GM11168 (cell line): Measurements from ENCODE around the gene CLIC1.

Experiments
- in situ Hi-C: fragments of 300-500 bp; cut with MboI; formaldehyde crosslinking; loops from one replicate; pipeline ENCODE4 v1.12.0; 2022; ENCODE audit warnings: low sequenced_read_pairs; ENCODE audit not compliant: unreplicated experiment

CLIC1 gene

GRCh38 chr6:31769684-31770371 is 33.5 kb upstream of the CLIC1 start:
- in situ Hi-C loops, result loop anchor here (10.0 kb wide), 1 partner anchor 85 kb away; the partner anchor contains the start of gene LY6G5C

GRCh38 chr6:31768363-31769257 is 32.3 kb upstream of the CLIC1 start:
- in situ Hi-C loops, result loop anchor here (10.0 kb wide), 1 partner anchor 84 kb away; the partner anchor contains the start of gene LY6G5C

- in situ Hi-C loops, result loop anchor here (10.0 kb wide), 1 partner anchor 82 kb away; the partner anchor contains the start of gene LY6G5C
Observed at GRCh38 chr6:31767096-31767645, 30.8 kb upstream of the CLIC1 start.

- in situ Hi-C loops, result loop anchor here (10.0 kb wide), 1 partner anchor 81 kb away; the partner anchor contains the start of gene LY6G5C
Observed at GRCh38 chr6:31765910-31766794, 29.8 kb upstream of the CLIC1 start.

- in situ Hi-C loops, result loop anchor here (10.0 kb wide), 1 partner anchor 81 kb away; the partner anchor contains the start of gene LY6G5C
Observed at GRCh38 chr6:31765559-31765909, 29.2 kb upstream of the CLIC1 start.

GRCh38 chr6:31764198-31764597 is 27.9 kb upstream of the CLIC1 start:
- in situ Hi-C loops, result loop anchor here (10.0 kb wide), 1 partner anchor 79 kb away; the partner anchor contains the start of gene LY6G5C

GRCh38 chr6:31763619-31763940 is 27.2 kb upstream of the CLIC1 start:
- in situ Hi-C loops, result loop anchor here (10.0 kb wide), 1 partner anchor 79 kb away; the partner anchor contains the start of gene LY6G5C

- in situ Hi-C loops, result loop anchor here (10.0 kb wide), 1 partner anchor 78 kb away; the partner anchor contains the start of gene LY6G5C
Observed at GRCh38 chr6:31762878-31763618, 26.7 kb upstream of the CLIC1 start.

GRCh38 chr6:31762356-31762755 is 26.0 kb upstream of the CLIC1 start, which contains the start of gene SAPCD1:
TSS of gene SAPCD1 (plus strand) at chr6:31762656. CDS start at chr6:31763055, 399 bp downstream.
- in situ Hi-C loops, result loop anchor here (10.0 kb wide), 1 partner anchor 78 kb away; the partner anchor contains the start of gene LY6G5C

GRCh38 chr6:31761343-31761742 is 25.0 kb upstream of the CLIC1 start:
- in situ Hi-C loops, result loop anchor here (10.0 kb wide), 1 partner anchor 77 kb away; the partner anchor contains the start of gene LY6G5C

- in situ Hi-C loops, result loop anchor here (10.0 kb wide), 1 partner anchor 76 kb away; the partner anchor contains the start of gene LY6G5C
Observed at GRCh38 chr6:31760790-31761189, 24.5 kb upstream of the CLIC1 start.

GRCh38 chr6:31758281-31758680 is 22.0 kb upstream of the CLIC1 start:
- in situ Hi-C loops, result no loop called here

- in situ Hi-C loops, result no loop called here
Observed at GRCh38 chr6:31752739-31753319, 16.5 kb upstream of the CLIC1 start.

- in situ Hi-C loops, result no loop called here
Observed at GRCh38 chr6:31750411-31751022, 14.2 kb upstream of the CLIC1 start.

GRCh38 chr6:31749301-31750036 is 13.1 kb upstream of the CLIC1 start:
- in situ Hi-C loops, result no loop called here

- in situ Hi-C loops, result no loop called here
Observed at GRCh38 chr6:31744422-31744821, 8.1 kb upstream of the CLIC1 start.

- in situ Hi-C loops, result no loop called here
Observed at GRCh38 chr6:31742894-31743293, 6.6 kb upstream of the CLIC1 start.
